ENCODE measurements around the gene HIVEP3. TPM values are rescaled to one million over a fixed set of nuclear protein-coding genes. Genes with fewer than 3 reads are reported as not detected.

HIVEP3 gene
- total RNA-seq, 2 experiments from 2014 or later, result 18.6 to 20.4 TPM

DNA sequence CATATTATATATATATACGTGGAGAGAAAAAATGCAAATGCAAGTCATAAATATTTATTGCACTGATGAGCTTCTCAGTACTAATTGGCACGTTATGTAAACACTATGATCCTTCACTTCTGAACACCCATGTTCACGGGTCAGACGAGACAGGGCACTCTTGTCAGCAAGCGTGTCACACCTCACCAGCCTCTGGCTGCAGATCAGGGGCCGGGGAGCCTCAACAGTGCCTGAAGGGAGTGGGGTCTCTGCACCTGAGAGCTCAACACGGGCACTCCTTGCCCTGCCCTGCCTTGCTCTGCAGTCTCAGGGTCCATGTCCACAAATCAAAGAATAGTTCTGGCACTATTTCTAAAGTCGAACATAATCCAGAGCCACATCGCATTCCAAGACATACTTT lies 409 bp upstream of the HIVEP3 start:
- ChIA-PET CTCF (interaction anchor here (0.8 to 1.8 kb wide), 5 partner anchors 24 to 346 kb away, joined by 3 to 6 read pairs (median 4); no protein-coding TSS in a partner anchor), POLR2A (interaction anchor here (0.5 to 1.3 kb wide), 4 partner anchors 8 to 326 kb away, joined by 3 to 4 read pairs (median 3); no protein-coding TSS in a partner anchor)
- H3K4me3 Mint-ChIP-seq, result peak overlapping the region; percentile 93
- peaks cover 8% of the 10 kb centered on the region for H3K9me3 Mint-ChIP-seq
- no peaks in the 10 kb centered on the region for H3K27me3 Mint-ChIP-seq
- H3K27ac Mint-ChIP-seq, result peak overlapping the region; percentile 98
- no peak for DNase-seq
- TF ChIP-seq, protein P1, sequence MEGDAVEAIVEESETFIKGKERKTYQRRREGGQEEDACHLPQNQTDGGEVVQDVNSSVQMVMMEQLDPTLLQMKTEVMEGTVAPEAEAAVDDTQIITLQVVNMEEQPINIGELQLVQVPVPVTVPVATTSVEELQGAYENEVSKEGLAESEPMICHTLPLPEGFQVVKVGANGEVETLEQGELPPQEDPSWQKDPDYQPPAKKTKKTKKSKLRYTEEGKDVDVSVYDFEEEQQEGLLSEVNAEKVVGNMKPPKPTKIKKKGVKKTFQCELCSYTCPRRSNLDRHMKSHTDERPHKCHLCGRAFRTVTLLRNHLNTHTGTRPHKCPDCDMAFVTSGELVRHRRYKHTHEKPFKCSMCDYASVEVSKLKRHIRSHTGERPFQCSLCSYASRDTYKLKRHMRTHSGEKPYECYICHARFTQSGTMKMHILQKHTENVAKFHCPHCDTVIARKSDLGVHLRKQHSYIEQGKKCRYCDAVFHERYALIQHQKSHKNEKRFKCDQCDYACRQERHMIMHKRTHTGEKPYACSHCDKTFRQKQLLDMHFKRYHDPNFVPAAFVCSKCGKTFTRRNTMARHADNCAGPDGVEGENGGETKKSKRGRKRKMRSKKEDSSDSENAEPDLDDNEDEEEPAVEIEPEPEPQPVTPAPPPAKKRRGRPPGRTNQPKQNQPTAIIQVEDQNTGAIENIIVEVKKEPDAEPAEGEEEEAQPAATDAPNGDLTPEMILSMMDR (IDR thresholded peaks at IDR 0.05), result no peak
- no peaks in the 10 kb centered on the region for H3K36me3 Mint-ChIP-seq (ENCODE audit: low read depth)
- intact Hi-C loops (cut with micrococcal nuclease), result loop anchor here (10.0 kb wide), 1 partner anchor 116 kb away; no protein-coding TSS in a partner anchor
- no peak for ATAC-seq
- H3K4me1 Mint-ChIP-seq (ENCODE audit: low read depth), result peaks cover 59% of the 10 kb centered on the region

DNA sequence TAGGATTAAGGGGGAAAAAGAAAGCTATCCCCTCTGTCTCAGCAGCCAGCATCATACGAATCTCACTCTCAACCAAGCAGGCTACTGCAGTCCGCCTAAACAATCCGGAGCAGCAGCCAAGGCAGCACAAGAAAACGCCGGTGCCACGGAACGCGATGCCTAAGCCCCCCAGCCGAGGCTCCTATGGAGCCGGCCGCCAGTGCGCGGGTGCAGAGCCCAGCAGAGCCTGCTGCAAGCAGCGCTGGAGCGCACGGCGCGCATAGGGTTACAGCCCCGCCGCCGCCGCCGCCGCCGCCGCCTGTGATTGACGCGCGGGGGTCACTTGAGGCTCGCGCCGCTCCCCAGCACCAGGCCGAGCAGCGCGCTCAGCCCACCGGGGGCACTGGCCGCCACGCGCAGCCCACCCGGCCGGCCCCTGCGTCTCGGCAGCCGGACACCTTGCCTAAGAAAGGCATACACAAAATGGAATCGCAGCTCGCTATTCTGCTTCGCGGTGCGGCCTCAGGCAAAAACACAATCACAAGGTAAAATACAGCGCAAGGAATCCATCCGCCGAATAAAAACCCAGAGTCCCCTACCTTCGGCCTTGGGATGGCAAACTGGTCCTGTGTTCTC lies 780 bp downstream of the HIVEP3 start:
- ChIA-PET CTCF (interaction anchor here (0.6 to 1.3 kb wide), 5 partner anchors 9 to 344 kb away, joined by 3 to 4 read pairs (median 4); no protein-coding TSS in a partner anchor), POLR2A (interaction anchor here (0.8 to 1.9 kb wide), 3 partner anchors 10 to 125 kb away, joined by 3 to 6 read pairs (median 3); no protein-coding TSS in a partner anchor)
- peaks cover 64% of the 10 kb centered on the region for H3K4me1 Mint-ChIP-seq (ENCODE audit: low read depth)

GRCh38 chr1:41917076-41917475 lies 1.6 kb downstream of the HIVEP3 start:
- H3K4me3 Mint-ChIP-seq, result peak overlapping the region; percentile 64
- TF ChIP-seq, protein P1 (IDR thresholded peaks at IDR 0.05), result no peak
- ATAC-seq, result no peak
- peaks cover 73% of the 10 kb centered on the region for H3K4me1 Mint-ChIP-seq (ENCODE audit: low read depth)
- POLR2A ChIA-PET, result interaction anchor here (1.0 to 1.9 kb wide), 3 partner anchors 9 to 18 kb away, joined by 3 to 6 read pairs (median 4); no protein-coding TSS in a partner anchor
- H3K27ac Mint-ChIP-seq, result peak overlapping the region; percentile 39
- H3K36me3 Mint-ChIP-seq (ENCODE audit: low read depth), result no peaks in the 10 kb centered on the region
- CTCF ChIA-PET, result interaction anchor here (1.0 to 1.2 kb wide), 2 partner anchors 10 to 433 kb away, joined by 3 to 4 read pairs; no protein-coding TSS in a partner anchor
- no peaks in the 10 kb centered on the region for H3K27me3 Mint-ChIP-seq
- intact Hi-C loops (cut with micrococcal nuclease), result loop anchor here (10.0 kb wide), 1 partner anchor 118 kb away; no protein-coding TSS in a partner anchor
- DNase-seq, result no peak
- H3K9me3 Mint-ChIP-seq, result peaks cover 4% of the 10 kb centered on the region

More for the DNA sequence above, 780 bp downstream of the HIVEP3 start:
- intact Hi-C loops (cut with micrococcal nuclease), result loop anchor here (10.0 kb wide), 1 partner anchor 117 kb away; no protein-coding TSS in a partner anchor
- peaks cover 4% of the 10 kb centered on the region for H3K9me3 Mint-ChIP-seq
- H3K27ac Mint-ChIP-seq, result peak overlapping the region; percentile 58
- ATAC-seq (peak; percentile 28), DNase-seq (peak; percentile 59)
- H3K36me3 Mint-ChIP-seq (ENCODE audit: low read depth), result no peaks in the 10 kb centered on the region
- no peaks in the 10 kb centered on the region for H3K27me3 Mint-ChIP-seq
- TF ChIP-seq, protein P1 (IDR thresholded peaks at IDR 0.05), result no peak
- peak overlapping the region; percentile 64 for H3K4me3 Mint-ChIP-seq

GRCh38 chr1:41915786-41916571 lies 2.7 kb downstream of the HIVEP3 start:
- Mint-ChIP-seq H3K4me1 (ENCODE audit: low read depth) (peaks cover 76% of the 10 kb centered on the region), H3K27ac (peak overlapping the region; percentile 78), H3K4me3 (no peak overlapping the region), H3K36me3 (ENCODE audit: low read depth) (no peaks in the 10 kb centered on the region), H3K9me3 (peaks cover 3% of the 10 kb centered on the region), H3K27me3 (no peaks in the 10 kb centered on the region)
- TF ChIP-seq, protein P1 (IDR thresholded peaks at IDR 0.05), result no peak
- intact Hi-C loops (cut with micrococcal nuclease), result loop anchor here (10.0 kb wide), 1 partner anchor 119 kb away; no protein-coding TSS in a partner anchor
- ChIA-PET POLR2A (interaction anchor here (1.1 kb wide), 1 partner anchor 17 kb away, joined by 4 read pairs; no protein-coding TSS in a partner anchor), CTCF (interaction anchor here (1.0 to 1.4 kb wide), 3 partner anchors 10 to 432 kb away, joined by 3 to 5 read pairs (median 3); no protein-coding TSS in a partner anchor)
- ATAC-seq, result no peak
- DNase-seq, result peak; percentile 34
